HCT116 (cell line): ENCODE data around the gene SMR3B. TPM values are rescaled to one million over a fixed set of nuclear protein-coding genes. Genes with fewer than 3 reads are reported as not detected.

Experiments used
- ATAC-seq: fragments of 200-7000 bp; cut with Tn5 transposase; 2 replicates; pipeline ENCODE4 v1.9.1; 2020; ENCODE audit warnings: mild to moderate bottlenecking, moderate library complexity
- BruUV-seq: library from RNA; stranded (reverse); fragments of 400-500 nt; replicated peaks from 2 replicates; lab custom pipeline; 2021; lab: Mats Ljungman, UMichigan
- CTCF ChIA-PET: fragments of 300-600 bp; sonication (Branson Sonifier 250); formaldehyde crosslinking; loops from one replicate; lab custom pipeline; 2021; ENCODE audit warnings: antibody characterized with exemption; lab: Charles Lee
- POLR2A ChIA-PET: fragments of 300-600, 350-600 bp; sonication (Branson Sonifier 250); formaldehyde crosslinking; loops from one replicate; lab custom pipeline; 2021; ENCODE audit warnings: antibody characterized with exemption; lab: Charles Lee
- RAD21 ChIA-PET, 2 experiments: fragments of 300-600 bp; sonication (Branson Sonifier 250); formaldehyde crosslinking; loops; one replicate each; lab custom pipeline; 2023; ENCODE audit warnings: low total read pairs in 2 of 2; ENCODE audit not compliant: uncharacterized antibody in 2 of 2, unreplicated experiment in 2 of 2, low non-redundant PET in 1 of 2; lab: Charles Lee
- DNase-seq: peaks from one replicate; pipeline ENCODE4 v3.0.0-alpha.2; 2010; ENCODE audit warnings: low read depth, low spot score
- H2AFZ ChIP-seq: fragments of 200-600 bp; shearing (Covaris generic), sonication (generic); 2 replicates; pipeline ENCODE4 v1.6.1; 2017; ENCODE audit warnings: low read depth, mixed run types, mixed read lengths, antibody characterized with exemption, low read length; ENCODE audit not compliant: poor library complexity, severe bottlenecking
- H3K27ac ChIP-seq: 2 replicates; pipeline ENCODE4 v1.5.1; 2012; ENCODE audit warnings: low read depth, low read length
- H3K27me3 ChIP-seq: fragments of 200-600 bp; sonication (generic); 2 replicates; pipeline ENCODE4 v1.6.1; 2016; ENCODE audit warnings: mixed run types, low read length, mixed read lengths; ENCODE audit not compliant: insufficient read depth
- H3K36me3 ChIP-seq, 2 experiments: fragments of 200-500 bp in 1 of 2; fragments of 200-600 bp in 1 of 2; sonication (Bioruptor generic) in 1 of 2; sonication (generic) in 1 of 2; 2 replicates each; pipeline versions ENCODE4 v1.5.1 to v1.6.1; 2014 to 2016; ENCODE audit warnings: low read length in 2 of 2, inconsistent platforms in 1 of 2, mixed read lengths in 1 of 2, mixed run types in 1 of 2; ENCODE audit not compliant: insufficient read depth in 2 of 2, control insufficient read depth in 1 of 2
- H3K4me1 ChIP-seq, 2 experiments: fragments of 200-600 bp in 1 of 2; sonication (generic) in 1 of 2; 2 replicates each; pipeline versions ENCODE4 v1.5.1 to v1.6.1; 2012 to 2017; ENCODE audit warnings: low read length in 2 of 2, inconsistent platforms in 1 of 2, mild to moderate bottlenecking in 1 of 2, mixed read lengths in 1 of 2, mixed run types in 1 of 2, moderate library complexity in 1 of 2; ENCODE audit not compliant: insufficient read depth in 2 of 2, control insufficient read depth in 1 of 2
- H3K4me2 ChIP-seq: fragments of 200-600 bp; sonication (generic); 2 replicates; pipeline ENCODE4 v1.6.1; 2017; ENCODE audit warnings: mixed run types, low read length, mixed read lengths
- H3K4me3 ChIP-seq, 2 experiments: fragments of 200-600 bp in 1 of 2; sonication (generic) in 1 of 2; replicated peaks in 1 of 2; 2 replicates each; pipeline ENCODE4 v1.5.1; 2011 to 2016; ENCODE audit warnings: low read length in 2 of 2, control low read depth in 1 of 2, low read depth in 1 of 2, mild to moderate bottlenecking in 1 of 2, mixed read lengths in 1 of 2, mixed run types in 1 of 2
- H3K79me2 ChIP-seq: fragments of 200-600 bp; sonication (generic); 2 replicates; pipeline ENCODE4 v1.6.1; 2017; ENCODE audit warnings: mild to moderate bottlenecking, mixed run types, low read length, moderate library complexity, mixed read lengths; ENCODE audit not compliant: insufficient read depth
- H3K9ac ChIP-seq: fragments of 200-600 bp; sonication (generic); 2 replicates; pipeline ENCODE4 v1.6.1; 2016; ENCODE audit warnings: low read length, mixed read lengths
- H3K9me2 ChIP-seq: fragments of 200-600 bp; sonication (generic), shearing (Covaris generic); 2 replicates; pipeline ENCODE4 v1.6.1; 2017; ENCODE audit warnings: mixed run types, mild to moderate bottlenecking, moderate library complexity; ENCODE audit not compliant: insufficient read depth
- H3K9me3 ChIP-seq, 2 experiments: fragments of 200-500 bp in 1 of 2; fragments of 200-600 bp in 1 of 2; sonication (Bioruptor generic) in 1 of 2; sonication (generic) in 1 of 2; 2 replicates each; pipeline ENCODE4 v1.6.1; 2014 to 2017; ENCODE audit warnings: low read length in 2 of 2, mixed read lengths in 2 of 2, inconsistent platforms in 1 of 2, low read depth in 1 of 2, mild to moderate bottlenecking in 1 of 2, mixed run types in 1 of 2, moderate library complexity in 1 of 2; ENCODE audit not compliant: control insufficient read depth in 1 of 2, insufficient read depth in 1 of 2
- H4K20me1 ChIP-seq: fragments of 200-600 bp; sonication (generic), shearing (Covaris generic); 2 replicates; pipeline ENCODE4 v1.6.1; 2017; ENCODE audit warnings: mixed run types, mild to moderate bottlenecking, moderate library complexity; ENCODE audit not compliant: insufficient read depth
- ATF3 ChIP-seq: IDR thresholded peaks from 2 replicates; pipeline ENCODE4 v1.6.1; 2012
- ELF1 ChIP-seq: IDR thresholded peaks from 2 replicates; pipeline ENCODE4 v1.6.1; 2012; ENCODE audit warnings: low read depth, borderline replicate concordance
- EZH2 ChIP-seq: fragments of 200-600 bp; sonication (generic); IDR thresholded peaks from 2 replicates; pipeline ENCODE4 v1.6.1; 2017; ENCODE audit warnings: antibody characterized with exemption, mixed run types
- EZH2phosphoT487 ChIP-seq: fragments of 200-600 bp; IDR thresholded peaks from 2 replicates; pipeline ENCODE4 v1.6.1; 2018; ENCODE audit warnings: antibody characterized with exemption, borderline replicate concordance
- FOSL1 ChIP-seq: IDR thresholded peaks from 2 replicates; pipeline ENCODE4 v1.6.1; 2012; ENCODE audit warnings: low read depth
- POLR2A ChIP-seq: IDR thresholded peaks from 2 replicates; pipeline ENCODE4 v1.7.0; 2011; ENCODE audit warnings: borderline replicate concordance; ENCODE audit not compliant: insufficient read depth, insufficient read length; ENCODE audit errors: extremely low read depth
- SIN3A ChIP-seq: IDR thresholded peaks from 2 replicates; pipeline ENCODE4 v1.6.1; 2012; ENCODE audit warnings: low read depth
- SP1 ChIP-seq: IDR thresholded peaks from 2 replicates; pipeline ENCODE4 v1.6.1; 2012; ENCODE audit warnings: low read depth
- SRF ChIP-seq: IDR thresholded peaks from 2 replicates; pipeline ENCODE4 v1.6.1; 2012; ENCODE audit warnings: low read depth
- ZBTB33 ChIP-seq: IDR thresholded peaks from 2 replicates; pipeline ENCODE4 v1.6.1; 2011; ENCODE audit warnings: mild to moderate bottlenecking, low read length, moderate library complexity; ENCODE audit not compliant: insufficient replicate concordance; ENCODE audit errors: extremely low read depth
- ZFX ChIP-seq: fragments of 450-650 bp; IDR thresholded peaks from 2 replicates; pipeline ENCODE4 v1.6.1; 2017
- intact Hi-C: fragments of 100-400 bp; cut with micrococcal nuclease; formaldehyde crosslinking; loops from 2 replicates; pipeline ENCODE4 v1.10.0; 2022
- total RNA-seq: library from RNA; stranded (reverse); gene quantifications from one replicate; pipeline ENCODE4 v1.2.1, GENCODE V29; 2021; ENCODE audit not compliant: unreplicated experiment
- TF ChIP-seq, protein P1 (sequence below), 3 experiments: fragments of 200-600 bp in 1 of 3; sonication (generic) in 1 of 3; IDR thresholded peaks in 2 of 3; conservative IDR thresholded peaks in 1 of 3; 2 replicates each; pipeline ENCODE4 v1.5.1; 2012 to 2017; ENCODE audit warnings: low read depth in 2 of 3, low read length in 2 of 3, antibody characterized with exemption in 1 of 3, borderline replicate concordance in 1 of 3, control low read depth in 1 of 3, mild to moderate bottlenecking in 1 of 3, mixed read lengths in 1 of 3, mixed run types in 1 of 3, moderate library complexity in 1 of 3; ENCODE audit not compliant: insufficient read depth in 1 of 3

Gene SMR3B
- total RNA-seq, 1 experiment from 2014 or later: not detected

DNA sequence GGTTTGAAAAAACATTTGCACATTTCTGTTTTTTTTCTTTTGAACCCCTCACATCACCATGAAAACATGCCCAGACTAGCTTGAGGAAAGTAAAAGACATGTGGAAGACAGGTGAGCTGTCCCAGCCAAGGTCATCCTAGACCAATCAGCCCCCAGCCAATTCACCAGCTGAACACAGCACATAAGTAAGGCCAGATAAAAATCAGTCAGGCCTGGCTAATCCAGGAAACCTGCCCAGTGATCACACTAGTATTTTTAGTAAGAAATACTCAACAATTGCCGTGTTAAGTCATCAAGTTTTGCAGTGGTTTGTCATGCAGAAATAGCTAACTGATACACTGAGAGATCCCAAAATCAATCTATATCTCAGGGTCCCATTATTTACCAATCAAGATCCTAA lies 26.7 kb upstream of the SMR3B start:
- Histone ChIP-seq H3K4me2 (no peak overlapping the region), H3K27me3 (no peaks in the 10 kb centered on the region), H3K27ac (no peak overlapping the region), H2AFZ (no peak overlapping the region), H3K9ac (no peak overlapping the region), H3K36me3 (no peaks in the 10 kb centered on the region), H3K9me2 (no peaks in the 10 kb centered on the region), H3K79me2 (no peaks in the 10 kb centered on the region), H3K4me3 (no peak overlapping the region), H3K9me3 (no peaks in the 10 kb centered on the region), H3K4me1 (no peaks in the 10 kb centered on the region), H4K20me1 (no peaks in the 10 kb centered on the region)
- DNase-seq: no peak
- ChIA-PET POLR2A (no interaction called here), CTCF (no interaction called here), RAD21 (no interaction called here)
- ATAC-seq: no peak
- TF ChIP-seq SRF (no peak), EZH2 (no peak), FOSL1 (no peak), ELF1 (no peak), ZFX (no peak), SIN3A (no peak), POLR2A (no peak), ZBTB33 (no peak), EZH2phosphoT487 (no peak), SP1 (no peak), ATF3 (no peak)
- TF ChIP-seq, protein P1, sequence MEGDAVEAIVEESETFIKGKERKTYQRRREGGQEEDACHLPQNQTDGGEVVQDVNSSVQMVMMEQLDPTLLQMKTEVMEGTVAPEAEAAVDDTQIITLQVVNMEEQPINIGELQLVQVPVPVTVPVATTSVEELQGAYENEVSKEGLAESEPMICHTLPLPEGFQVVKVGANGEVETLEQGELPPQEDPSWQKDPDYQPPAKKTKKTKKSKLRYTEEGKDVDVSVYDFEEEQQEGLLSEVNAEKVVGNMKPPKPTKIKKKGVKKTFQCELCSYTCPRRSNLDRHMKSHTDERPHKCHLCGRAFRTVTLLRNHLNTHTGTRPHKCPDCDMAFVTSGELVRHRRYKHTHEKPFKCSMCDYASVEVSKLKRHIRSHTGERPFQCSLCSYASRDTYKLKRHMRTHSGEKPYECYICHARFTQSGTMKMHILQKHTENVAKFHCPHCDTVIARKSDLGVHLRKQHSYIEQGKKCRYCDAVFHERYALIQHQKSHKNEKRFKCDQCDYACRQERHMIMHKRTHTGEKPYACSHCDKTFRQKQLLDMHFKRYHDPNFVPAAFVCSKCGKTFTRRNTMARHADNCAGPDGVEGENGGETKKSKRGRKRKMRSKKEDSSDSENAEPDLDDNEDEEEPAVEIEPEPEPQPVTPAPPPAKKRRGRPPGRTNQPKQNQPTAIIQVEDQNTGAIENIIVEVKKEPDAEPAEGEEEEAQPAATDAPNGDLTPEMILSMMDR (IDR thresholded peaks at IDR 0.05 in 2 of 3, conservative IDR thresholded peaks at IDR 0.05 in 1 of 3; ENCODE audit: borderline replicate concordance in 1 of 3, insufficient read depth in 1 of 3, low read depth in 2 of 3, low read length in 2 of 3): no peak
- BruUV-seq: no TSS peak
- intact Hi-C loops: no loop called here
